Frontal cortex (tissue), 4 donors: Measurements from ENCODE around the gene COL6A3. TPM values are rescaled to one million over a fixed set of nuclear protein-coding genes. Genes with fewer than 3 reads are reported as not detected.
A peak's percentile ranks its signal among the peaks of the same experiment; 100 is the strongest.

Experiments
- DNase-seq, 2 donors: peaks; one replicate each; pipeline ENCODE4 v3.0.0; 2012; ENCODE audit warnings: low spot score in 2 of 2
- FAIRE-seq: peaks from 2 replicates; lab custom pipeline; 2012; peaks lifted over from hg19 to GRCh38; lab: Jason Lieb, UNC
- total RNA-seq: library from RNA; depleted of rRNA; stranded (reverse); fragments of >200 nt; gene quantifications from one replicate; pipeline ENCODE4 v1.2.3, GENCODE V29; 2014
- donor health status: control.
- donor health status: control.
- donor health status: control.

Gene COL6A3
- total RNA-seq, 1 donor from 2014 or later = 12.2 TPM

- DNase-seq = no peak
Observed at GRCh38 chr2:237324837-237325236, 89.1 kb downstream of the COL6A3 start.

GRCh38 chr2:237324405-237324831 is 89.5 kb downstream of the COL6A3 start:
- DNase-seq = no peak

More at GRCh38 chr2:237324837-237325236, 89.1 kb downstream of the COL6A3 start:
- no peak for FAIRE-seq

GRCh38 chr2:237323656-237324055 is 90.3 kb downstream of the COL6A3 start:
- FAIRE-seq (no peak), DNase-seq (no peak)

More at GRCh38 chr2:237324405-237324831, 89.5 kb downstream of the COL6A3 start:
- FAIRE-seq = no peak

GRCh38 chr2:237322564-237322963 is 91.4 kb downstream of the COL6A3 start:
- FAIRE-seq = no peak
- no peak for DNase-seq

- FAIRE-seq = no peak
Observed at GRCh38 chr2:237321746-237322145, 92.2 kb downstream of the COL6A3 start.

GRCh38 chr2:237320801-237321560 is 93.0 kb downstream of the COL6A3 start:
- no peak for FAIRE-seq
- no peak for DNase-seq

More at GRCh38 chr2:237321746-237322145, 92.2 kb downstream of the COL6A3 start:
- DNase-seq = no peak

GRCh38 chr2:237319887-237320286 is 94.1 kb downstream of the COL6A3 start:
- DNase-seq = no peak
- no peak for FAIRE-seq

GRCh38 chr2:237319086-237319820 is 94.7 kb downstream of the COL6A3 start:
- FAIRE-seq = no peak
- no peak for DNase-seq

GRCh38 chr2:237316339-237316738 is 97.6 kb downstream of the COL6A3 start:
- no peak for DNase-seq

GRCh38 chr2:237315829-237316225 is 98.1 kb downstream of the COL6A3 start:
- no peak for DNase-seq

More at GRCh38 chr2:237316339-237316738, 97.6 kb downstream of the COL6A3 start:
- no peak for FAIRE-seq

GRCh38 chr2:237315170-237315828 is 98.7 kb downstream of the COL6A3 start:
- DNase-seq = peak; percentile 14 to 59
- FAIRE-seq = no peak

More at GRCh38 chr2:237315829-237316225, 98.1 kb downstream of the COL6A3 start:
- no peak for FAIRE-seq

- no peak for FAIRE-seq
- DNase-seq = no peak
Observed at GRCh38 chr2:237314681-237315080, 99.3 kb downstream of the COL6A3 start.

GRCh38 chr2:237314198-237314597 is 99.8 kb downstream of the COL6A3 start:
- DNase-seq (no peak), FAIRE-seq (no peak)

GRCh38 chr2:237312021-237312755 is 101.8 kb downstream of the COL6A3 start:
- FAIRE-seq = no peak
- no peak for DNase-seq

GRCh38 chr2:237310515-237311114 is 103.3 kb downstream of the COL6A3 start:
- FAIRE-seq (no peak), DNase-seq (no peak)

- no peak for FAIRE-seq
- DNase-seq = no peak
Observed at GRCh38 chr2:237309416-237309815, 104.5 kb downstream of the COL6A3 start.

GRCh38 chr2:237309011-237309410 is 105.0 kb downstream of the COL6A3 start:
- no peak for FAIRE-seq
- no peak for DNase-seq

- FAIRE-seq = no peak
- DNase-seq = no peak
Observed at GRCh38 chr2:237307474-237307873, 106.5 kb downstream of the COL6A3 start.

GRCh38 chr2:237306787-237307170 is 107.2 kb downstream of the COL6A3 start:
- DNase-seq (no peak), FAIRE-seq (no peak)
